PC-9 (cell line): ENCODE measurements around the gene USP22. TPM values are rescaled to one million over a fixed set of nuclear protein-coding genes. Genes with fewer than 3 reads are reported as not detected.

Source experiments
- BruUV-seq: library from RNA; stranded (reverse); fragments of 400-500 nt; replicated peaks from 2 replicates; lab custom pipeline; 2021; lab: Mats Ljungman, UMichigan
- CTCF ChIA-PET: fragments of 300-600 bp; sonication (Branson Sonifier 250); formaldehyde crosslinking; loops from one replicate; lab custom pipeline; 2022; ENCODE audit warnings: antibody characterized with exemption; lab: Charles Lee
- POLR2A ChIA-PET: fragments of 300-600 bp; sonication (Branson Sonifier 250); formaldehyde crosslinking; loops from one replicate; lab custom pipeline; 2022; ENCODE audit warnings: antibody characterized with exemption; ENCODE audit not compliant: unreplicated experiment; lab: Charles Lee
- DNase-seq, 2 experiments: peaks; one replicate each; pipeline versions ENCODE4 v3.0.0 to v3.0.0-alpha.2; 2015 to 2022; ENCODE audit warnings: mixed read lengths in 1 of 2
- H2AFZ ChIP-seq: fragments of 200-600 bp; sonication (generic); 2 replicates; pipeline ENCODE4 v1.8.1; 2017; ENCODE audit warnings: antibody characterized with exemption
- H3F3A ChIP-seq: fragments of 200-600 bp; sonication (generic); 2 replicates; pipeline ENCODE4 v1.8.1; 2017; ENCODE audit warnings: antibody characterized with exemption, mild to moderate bottlenecking, low read depth; ENCODE audit not compliant: insufficient read depth
- H3K27ac ChIP-seq: fragments of 200-600 bp; sonication (generic); 2 replicates; pipeline ENCODE4 v1.6.1; 2016; ENCODE audit warnings: mixed run types
- H3K27me3 ChIP-seq: fragments of 200-600 bp; sonication (generic); 2 replicates; pipeline ENCODE4 v1.6.1; 2016; ENCODE audit warnings: low read depth, mixed run types; ENCODE audit not compliant: insufficient read depth
- H3K36me3 ChIP-seq: fragments of 200-600 bp; sonication (generic); 2 replicates; pipeline ENCODE4 v1.6.1; 2016; ENCODE audit warnings: low read depth, mixed run types
- H3K4me1 ChIP-seq: fragments of 200-600 bp; sonication (generic); replicated peaks from 2 replicates; pipeline ENCODE4 v1.6.1; 2016; ENCODE audit warnings: mixed run types; ENCODE audit not compliant: insufficient read depth
- H3K4me2 ChIP-seq: fragments of 200-600 bp; sonication (generic); 2 replicates; pipeline ENCODE4 v1.6.1; 2017; ENCODE audit warnings: mixed run types
- H3K4me3 ChIP-seq: fragments of 200-600 bp; sonication (generic); 2 replicates; pipeline ENCODE4 v1.6.1; 2016; ENCODE audit warnings: mixed run types
- H3K79me2 ChIP-seq: fragments of 200-600 bp; sonication (generic); 2 replicates; pipeline ENCODE4 v1.6.1; 2017; ENCODE audit warnings: low read depth, mixed run types
- H3K9me2 ChIP-seq: fragments of 200-600 bp; sonication (generic); 2 replicates; pipeline ENCODE4 v1.8.1; 2017; ENCODE audit warnings: mild to moderate bottlenecking; ENCODE audit not compliant: insufficient read depth
- H3K9me3 ChIP-seq: fragments of 200-600 bp; sonication (generic); 2 replicates; pipeline ENCODE4 v1.8.1; 2016; ENCODE audit warnings: low read depth; ENCODE audit not compliant: insufficient read depth
- H4K20me1 ChIP-seq: fragments of 200-600 bp; sonication (generic); 2 replicates; pipeline ENCODE4 v1.8.1; 2017; ENCODE audit not compliant: insufficient read depth
- EZH2 ChIP-seq: fragments of 200-600 bp; sonication (generic); IDR thresholded peaks from 2 replicates; pipeline ENCODE4 v1.8.0; 2017; ENCODE audit warnings: antibody characterized with exemption, low read depth
- intact Hi-C: fragments of 100-400 bp; cut with micrococcal nuclease; formaldehyde crosslinking; loops from one replicate; pipeline ENCODE4 v1.10.0; 2022; ENCODE audit not compliant: unreplicated experiment
- total RNA-seq: library from RNA; stranded (reverse); gene quantifications from 2 replicates; pipeline ENCODE4 v1.2.3, GENCODE V29; 2021
- TF ChIP-seq, protein P1 (sequence below): fragments of 200-600 bp; sonication (generic); conservative IDR thresholded peaks from 2 replicates; pipeline ENCODE4 v1.6.1; 2017; ENCODE audit warnings: mixed run types, antibody characterized with exemption, mild to moderate bottlenecking, moderate library complexity

USP22 gene
- total RNA-seq, 1 experiment from 2014 or later, result 296 TPM

GRCh38 chr17:21008160-21008915, 34.5 kb downstream of the USP22 start:
- peaks cover 32% of the 10 kb centered on the region for H3K36me3 ChIP-seq
- H3K27me3 ChIP-seq, result no peaks in the 10 kb centered on the region
- H2AFZ ChIP-seq, result no peak overlapping the region
- no peaks in the 10 kb centered on the region for H3K79me2 ChIP-seq
- H3F3A ChIP-seq, result peaks cover 31% of the 10 kb centered on the region; the same call in 1 of the 2 replicates
- TF ChIP-seq, protein P1, sequence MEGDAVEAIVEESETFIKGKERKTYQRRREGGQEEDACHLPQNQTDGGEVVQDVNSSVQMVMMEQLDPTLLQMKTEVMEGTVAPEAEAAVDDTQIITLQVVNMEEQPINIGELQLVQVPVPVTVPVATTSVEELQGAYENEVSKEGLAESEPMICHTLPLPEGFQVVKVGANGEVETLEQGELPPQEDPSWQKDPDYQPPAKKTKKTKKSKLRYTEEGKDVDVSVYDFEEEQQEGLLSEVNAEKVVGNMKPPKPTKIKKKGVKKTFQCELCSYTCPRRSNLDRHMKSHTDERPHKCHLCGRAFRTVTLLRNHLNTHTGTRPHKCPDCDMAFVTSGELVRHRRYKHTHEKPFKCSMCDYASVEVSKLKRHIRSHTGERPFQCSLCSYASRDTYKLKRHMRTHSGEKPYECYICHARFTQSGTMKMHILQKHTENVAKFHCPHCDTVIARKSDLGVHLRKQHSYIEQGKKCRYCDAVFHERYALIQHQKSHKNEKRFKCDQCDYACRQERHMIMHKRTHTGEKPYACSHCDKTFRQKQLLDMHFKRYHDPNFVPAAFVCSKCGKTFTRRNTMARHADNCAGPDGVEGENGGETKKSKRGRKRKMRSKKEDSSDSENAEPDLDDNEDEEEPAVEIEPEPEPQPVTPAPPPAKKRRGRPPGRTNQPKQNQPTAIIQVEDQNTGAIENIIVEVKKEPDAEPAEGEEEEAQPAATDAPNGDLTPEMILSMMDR, result no peak
- no peak for TF ChIP-seq EZH2
- H3K4me3 ChIP-seq, result no peak overlapping the region
- no peak overlapping the region for H3K27ac ChIP-seq
- no peaks in the 10 kb centered on the region for H3K9me2 ChIP-seq
- CTCF ChIA-PET, result no interaction called here
- no TSS peak for BruUV-seq
- intact Hi-C loops, result no loop called here
- H3K9me3 ChIP-seq, result no peaks in the 10 kb centered on the region
- POLR2A ChIA-PET, result no interaction called here
- H4K20me1 ChIP-seq, result peaks cover 83% of the 10 kb centered on the region
- H3K4me1 ChIP-seq, result no peaks in the 10 kb centered on the region
- no peak overlapping the region for H3K4me2 ChIP-seq
- DNase-seq, result no peak

DNA sequence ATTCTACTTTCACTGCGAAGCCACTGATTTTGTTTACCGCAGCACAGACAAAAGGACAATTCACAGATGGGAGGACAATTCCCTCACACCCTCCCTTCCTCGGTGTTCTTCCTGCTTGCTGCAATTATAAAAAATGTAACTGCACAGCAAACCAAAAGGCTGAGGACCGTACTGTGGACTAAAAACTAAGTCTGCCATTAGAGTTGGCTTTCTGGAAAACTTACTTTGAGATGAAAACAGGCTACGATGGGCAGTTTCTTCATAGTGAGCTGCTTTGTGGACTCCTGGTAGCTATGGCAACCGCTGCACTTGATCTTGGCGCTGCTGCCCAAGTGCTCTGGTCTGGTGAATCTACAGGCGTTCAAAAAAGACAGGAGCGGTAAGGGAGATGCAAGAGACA, 35.2 kb downstream of the USP22 start:
- TF ChIP-seq, protein P1, result no peak
- no peak for TF ChIP-seq EZH2
- Histone ChIP-seq H2AFZ (no peak overlapping the region), H3K4me2 (no peak overlapping the region), H4K20me1 (peaks cover 76% of the 10 kb centered on the region), H3K27ac (no peak overlapping the region), H3K9me3 (no peaks in the 10 kb centered on the region), H3K79me2 (no peaks in the 10 kb centered on the region), H3K4me1 (no peaks in the 10 kb centered on the region), H3K27me3 (no peaks in the 10 kb centered on the region), H3K36me3 (peaks cover 32% of the 10 kb centered on the region), H3K4me3 (no peak overlapping the region), H3F3A (peaks cover 31% of the 10 kb centered on the region; the same call in 1 of the 2 replicates), H3K9me2 (no peaks in the 10 kb centered on the region)
- intact Hi-C loops, result no loop called here
- CTCF ChIA-PET, result interaction anchor here (1.1 kb wide), 1 partner anchor 112 kb away, joined by 5 read pairs; no protein-coding TSS in a partner anchor
- DNase-seq, result no peak
- no TSS peak for BruUV-seq
- POLR2A ChIA-PET, result no interaction called here

DNA sequence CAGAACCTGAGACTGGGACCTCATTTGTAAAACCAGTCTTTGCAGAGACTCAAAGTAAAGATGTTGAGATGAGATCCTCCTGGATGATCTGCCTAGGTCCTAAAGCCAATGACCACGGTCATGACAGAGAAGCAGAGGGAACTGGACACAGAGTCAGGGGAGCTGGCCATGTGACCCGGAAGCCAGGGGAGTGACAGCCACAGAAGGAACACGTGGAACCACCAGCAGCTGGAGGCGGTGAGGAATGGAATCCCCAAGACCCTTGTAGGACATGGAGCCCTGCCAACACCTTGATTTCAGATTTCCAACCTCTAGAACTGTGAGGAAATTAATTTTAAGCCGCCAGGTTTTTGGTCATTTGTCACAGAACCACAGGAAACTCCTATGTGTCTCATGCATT, 37.0 kb downstream of the USP22 start:
- Histone ChIP-seq H4K20me1 (peaks cover 74% of the 10 kb centered on the region), H3K79me2 (no peaks in the 10 kb centered on the region), H3K27me3 (no peaks in the 10 kb centered on the region), H3K27ac (no peak overlapping the region), H3K9me3 (no peaks in the 10 kb centered on the region), H3F3A (peaks cover 37% of the 10 kb centered on the region; the same call in 1 of the 2 replicates), H3K9me2 (no peaks in the 10 kb centered on the region), H3K4me2 (no peak overlapping the region), H2AFZ (no peak overlapping the region), H3K36me3 (peaks cover 37% of the 10 kb centered on the region), H3K4me3 (no peak overlapping the region), H3K4me1 (no peaks in the 10 kb centered on the region)
- no TSS peak for BruUV-seq
- ChIA-PET CTCF (no interaction called here), POLR2A (no interaction called here)
- intact Hi-C loops, result no loop called here
- DNase-seq, result no peak
- TF ChIP-seq, protein P1, result no peak
- no peak for TF ChIP-seq EZH2
